GM18858 (cell line): ENCODE measurements around the gene HYCC2.
"Not testable (repeated sequence)": the region's sequence is repeated elsewhere in the genome, so short reads cannot be mapped to it uniquely, and the experiment has no call there.

Experiments used
- ATAC-seq: cut with Tn5 transposase; IDR thresholded peaks from one replicate; pipeline ENCODE4 v1.9.1; 2021; ENCODE audit not compliant: unreplicated experiment

The HYCC2 gene

DNA sequence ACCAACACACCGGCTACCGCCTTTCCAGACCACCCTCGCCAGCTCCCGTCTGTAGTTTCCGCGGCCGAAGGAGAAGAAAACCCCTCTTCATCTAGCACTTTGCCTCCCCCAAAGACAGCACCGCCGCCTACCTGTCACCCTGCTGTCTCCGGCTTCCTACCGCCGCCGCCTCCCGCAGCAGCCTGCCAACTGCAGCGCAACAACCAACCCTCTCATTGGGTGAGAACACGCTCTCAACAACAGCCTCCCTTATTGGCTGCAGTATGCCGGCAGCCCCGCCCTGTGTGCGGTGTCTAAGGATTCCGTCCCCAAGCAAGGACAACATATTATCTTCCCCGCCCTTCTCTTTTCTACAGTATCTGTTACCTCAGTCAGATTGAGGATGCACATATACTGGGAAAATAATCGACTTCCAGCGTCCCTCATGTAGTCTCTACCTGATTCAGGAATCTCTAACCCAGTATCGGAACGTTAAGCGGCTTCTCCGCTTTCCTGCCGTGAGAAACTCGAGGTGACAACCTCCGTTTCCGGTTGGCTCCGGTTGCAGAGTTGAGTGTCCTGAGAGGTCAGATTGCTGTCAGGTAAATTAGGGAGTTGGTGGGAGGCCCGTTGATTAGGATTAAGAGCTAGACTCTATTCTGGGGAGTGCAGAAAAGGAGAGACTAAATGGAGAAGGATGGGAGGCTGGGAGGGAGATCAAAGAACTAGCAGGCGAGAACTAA, at the start of gene HYCC2, which contains the start of gene NDUFB3:
Gene HYCC2, minus strand, starts transcription at position 193 of the 722 bp plus-strand sequence. CDS start 47,662 bp downstream, outside the sequence.
Gene NDUFB3, plus strand, starts transcription at position 523 of the 722 bp plus-strand sequence. CDS start 6,882 bp downstream, outside the sequence.
- ATAC-seq = peak; percentile 94

GRCh38 chr2:201118961-201119854, 47.7 kb upstream of the HYCC2 start:
- ATAC-seq = no peak

DNA sequence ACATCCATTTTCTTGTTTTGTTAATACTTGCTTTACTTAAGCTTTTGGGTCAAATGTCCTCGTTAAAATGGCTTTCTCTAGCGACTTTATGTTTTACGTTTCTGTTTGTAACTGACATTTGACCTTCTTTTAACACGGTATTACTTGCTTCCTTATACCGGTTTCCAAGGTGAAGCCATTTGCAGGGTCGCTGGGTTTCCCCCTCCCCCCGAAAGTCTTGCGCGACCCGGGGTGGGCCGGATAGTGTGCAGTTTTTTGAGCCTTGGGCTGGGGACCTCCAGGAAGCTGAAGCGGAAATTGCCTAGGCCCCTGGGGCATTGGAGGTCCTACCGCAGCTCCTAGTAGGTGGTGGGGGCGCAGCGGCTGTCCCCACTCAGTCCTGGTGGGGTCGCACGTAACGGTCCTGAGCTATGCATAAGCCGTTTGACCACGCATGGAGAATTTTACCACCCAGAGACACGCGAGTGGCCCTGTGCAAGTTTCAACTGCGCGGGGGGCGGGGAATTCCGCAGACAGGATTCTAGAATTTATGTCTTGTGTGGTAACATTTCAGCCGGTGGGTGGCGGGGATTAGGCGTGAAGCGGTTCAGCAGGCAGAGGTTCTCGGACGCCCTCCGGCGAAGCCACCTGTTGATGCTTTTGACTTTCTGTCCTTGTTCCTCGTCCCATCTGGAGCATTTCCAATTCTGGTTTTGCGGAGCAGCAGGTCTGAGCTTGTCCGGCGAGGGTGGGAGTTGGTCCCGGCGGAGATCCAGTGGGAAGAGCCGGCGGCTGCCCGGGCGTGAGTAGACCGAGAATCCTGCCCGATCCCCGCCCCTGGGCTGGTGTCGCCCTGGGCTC, 46.9 kb upstream of the HYCC2 start:
- ATAC-seq = peak; percentile 31

DNA sequence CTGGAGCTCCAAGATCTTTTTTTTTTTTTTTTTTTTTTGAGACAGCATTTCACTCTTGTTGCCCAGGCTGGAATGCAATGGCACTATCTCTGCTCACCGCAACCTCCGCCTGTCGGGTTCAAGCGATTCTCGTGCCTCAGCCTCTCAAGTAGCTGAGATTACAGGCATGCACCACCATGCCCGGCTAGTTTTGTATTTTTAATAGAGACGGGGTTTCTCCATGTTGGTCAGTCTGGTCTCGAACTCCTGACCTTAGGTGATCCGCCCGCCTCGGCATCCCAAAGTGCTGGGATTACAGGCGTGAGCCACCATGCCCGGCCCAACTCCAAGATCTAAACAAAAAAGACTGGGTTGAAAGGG, 46.2 kb upstream of the HYCC2 start:
- not testable (repeated sequence) for ATAC-seq

- no peak for ATAC-seq
These were observed 45.7 kb upstream of the HYCC2 start for GRCh38 chr2:201116959-201117734.

DNA sequence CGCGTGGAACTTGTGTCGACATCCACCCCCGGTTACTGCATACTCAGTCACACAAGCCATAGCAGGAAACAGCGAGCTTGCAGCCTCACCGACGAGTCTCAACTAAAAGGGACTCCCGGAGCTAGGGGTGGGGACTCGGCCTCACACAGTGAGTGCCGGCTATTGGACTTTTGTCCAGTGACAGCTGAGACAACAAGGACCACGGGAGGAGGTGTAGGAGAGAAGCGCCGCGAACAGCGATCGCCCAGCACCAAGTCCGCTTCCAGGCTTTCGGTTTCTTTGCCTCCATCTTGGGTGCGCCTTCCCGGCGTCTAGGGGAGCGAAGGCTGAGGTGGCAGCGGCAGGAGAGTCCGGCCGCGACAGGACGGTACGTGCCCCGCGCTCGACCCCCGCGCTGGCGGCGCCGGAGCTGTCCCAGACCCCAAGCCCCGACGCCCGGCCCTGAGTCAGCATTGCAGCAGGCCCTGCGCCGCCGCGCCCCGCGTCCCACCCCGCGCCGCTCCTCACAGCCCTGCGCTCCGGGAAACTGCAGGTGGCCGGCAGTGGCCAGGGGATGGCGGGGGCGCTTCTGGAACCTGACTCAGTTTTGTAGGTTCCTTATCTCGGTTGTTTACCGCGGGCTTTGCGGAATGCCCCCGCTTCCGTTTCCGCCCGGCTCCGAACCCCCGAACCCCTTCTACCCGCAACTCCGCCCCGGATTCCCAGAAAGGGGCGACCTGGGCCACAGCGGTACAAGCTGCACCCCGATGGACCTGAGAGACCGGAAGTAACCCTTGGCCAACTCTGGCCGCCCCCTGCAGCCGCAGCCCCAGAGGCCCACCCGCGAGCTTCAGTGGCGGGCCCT, 44.9 kb upstream of the HYCC2 start, which contains the start of gene CFLAR:
Gene CFLAR, plus strand, starts transcription at position 50 of the 844 bp plus-strand sequence. CDS start 13,702 bp downstream, outside the sequence.
- peak; percentile 21 for ATAC-seq

DNA sequence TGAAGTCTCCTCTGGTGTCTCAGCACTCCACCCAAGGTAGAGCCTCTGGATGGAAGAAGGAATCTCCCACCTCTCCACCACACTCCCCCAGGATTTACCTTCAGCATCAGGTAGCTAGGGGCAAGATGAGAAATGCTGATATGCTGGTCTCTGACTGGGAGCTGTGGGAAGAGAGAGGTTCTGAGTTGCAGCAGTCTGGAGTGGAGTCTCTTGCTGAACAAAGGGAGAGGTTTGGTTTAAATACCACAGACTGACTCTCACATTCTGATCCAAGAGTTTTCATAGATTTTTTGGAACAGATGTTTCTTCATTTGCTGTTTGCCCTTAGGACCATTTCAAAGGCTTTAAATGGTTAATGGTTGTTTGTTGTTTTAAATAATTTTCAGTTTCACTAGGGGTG, 43.4 kb upstream of the HYCC2 start:
- ATAC-seq = no peak

GRCh38 chr2:201114350-201114749, 42.9 kb upstream of the HYCC2 start:
- no peak for ATAC-seq

GRCh38 chr2:201111096-201111495, 39.6 kb upstream of the HYCC2 start:
- no peak for ATAC-seq

DNA sequence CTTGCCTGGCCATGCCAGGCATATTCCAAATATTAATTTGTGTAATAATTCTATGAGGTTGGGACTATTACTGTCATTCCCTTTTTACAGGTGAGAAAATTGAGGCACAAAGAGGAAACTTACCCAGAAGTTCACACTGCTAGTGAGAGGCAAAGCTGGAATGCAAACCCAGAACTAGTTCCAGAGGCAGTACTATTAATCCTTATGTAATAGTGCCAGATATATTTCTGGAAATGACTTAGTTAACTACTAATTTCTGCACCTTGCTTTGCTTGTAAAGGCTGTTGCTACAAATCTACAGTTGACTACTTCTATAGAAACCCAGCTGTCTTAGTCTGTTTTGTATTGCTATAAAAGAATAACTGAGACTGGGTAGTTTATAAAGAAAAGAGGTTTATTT, 39.1 kb upstream of the HYCC2 start:
- ATAC-seq = no peak

GRCh38 chr2:201109186-201109585, 37.7 kb upstream of the HYCC2 start:
- ATAC-seq = no peak

DNA sequence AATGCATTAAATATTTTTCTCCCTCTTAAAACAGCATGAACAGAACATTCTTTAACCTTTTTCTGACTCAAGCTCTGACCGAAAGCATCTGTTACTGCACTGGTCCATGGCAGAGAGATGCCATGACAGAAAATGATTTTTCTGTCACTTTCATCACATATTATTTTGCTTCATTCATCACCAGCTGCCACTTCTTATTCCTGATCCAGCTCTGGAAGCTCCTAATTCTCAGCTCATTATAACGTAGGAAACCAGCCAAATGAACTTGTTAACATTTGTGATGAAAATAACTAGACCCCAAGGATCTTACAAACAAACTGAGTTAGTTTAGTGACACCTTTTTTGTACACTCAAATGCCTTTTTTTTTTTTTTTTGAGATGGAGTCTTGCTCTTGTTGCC, 36.9 kb upstream of the HYCC2 start:
- ATAC-seq = no peak

DNA sequence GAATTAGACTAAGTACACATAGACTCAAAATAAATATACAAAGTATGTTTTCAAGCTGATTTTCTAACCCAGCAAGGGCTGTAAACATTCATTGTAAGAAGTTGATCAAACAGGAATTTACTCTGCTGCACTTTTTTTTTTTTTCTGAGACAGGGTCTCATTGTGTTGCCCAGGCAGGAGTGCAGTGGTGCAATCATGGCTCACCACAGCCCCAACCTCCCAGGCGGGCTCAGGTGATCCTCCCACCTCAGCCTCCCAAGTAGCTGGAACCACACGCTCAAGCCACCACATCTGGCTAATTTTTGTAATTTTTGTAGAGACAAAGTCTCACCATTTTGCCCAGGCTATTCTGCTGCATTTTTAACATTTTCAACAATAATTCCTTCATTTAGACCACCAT, 36.2 kb upstream of the HYCC2 start:
- ATAC-seq = no peak

GRCh38 chr2:201105759-201106158, 34.3 kb upstream of the HYCC2 start:
- no peak for ATAC-seq

DNA sequence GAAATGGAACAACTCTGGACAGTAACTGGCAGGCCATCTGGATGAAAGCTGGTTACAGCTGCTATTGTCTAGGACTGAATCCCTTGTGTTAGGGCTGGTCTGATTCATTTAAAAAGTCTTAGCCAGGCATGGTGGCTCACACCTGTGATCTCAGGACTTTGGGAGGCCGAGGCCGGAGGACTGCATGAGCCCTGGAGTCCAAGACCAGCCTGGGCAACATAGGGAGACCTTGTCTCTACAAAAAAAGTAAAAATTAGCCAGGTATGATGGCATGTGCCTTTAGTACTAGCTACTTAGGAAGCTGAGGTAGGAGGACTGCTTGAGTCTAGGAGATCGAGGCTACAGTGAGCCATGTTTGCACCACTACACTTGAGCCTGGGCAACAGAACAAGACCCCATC, 29.0 kb upstream of the HYCC2 start:
- no peak for ATAC-seq

DNA sequence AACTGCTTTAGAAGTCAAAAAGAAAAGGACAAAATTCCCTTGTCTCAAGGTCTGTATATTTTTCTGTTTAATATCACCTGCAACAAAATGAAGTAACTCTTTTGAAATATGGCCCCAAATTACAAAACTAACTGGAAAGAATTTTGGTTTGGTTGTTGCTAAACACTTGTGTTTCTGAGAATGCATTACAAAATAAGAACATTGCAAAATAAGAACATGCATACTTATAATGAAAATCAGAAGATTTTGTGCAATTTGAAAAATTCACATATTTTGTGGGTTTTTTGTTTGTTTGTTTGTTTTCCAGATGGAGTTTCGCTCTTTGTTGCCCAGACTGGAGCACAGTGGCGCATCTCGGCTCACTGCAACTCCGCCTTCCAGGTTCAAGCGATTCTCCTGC, 22.1 kb upstream of the HYCC2 start:
- ATAC-seq = no peak

DNA sequence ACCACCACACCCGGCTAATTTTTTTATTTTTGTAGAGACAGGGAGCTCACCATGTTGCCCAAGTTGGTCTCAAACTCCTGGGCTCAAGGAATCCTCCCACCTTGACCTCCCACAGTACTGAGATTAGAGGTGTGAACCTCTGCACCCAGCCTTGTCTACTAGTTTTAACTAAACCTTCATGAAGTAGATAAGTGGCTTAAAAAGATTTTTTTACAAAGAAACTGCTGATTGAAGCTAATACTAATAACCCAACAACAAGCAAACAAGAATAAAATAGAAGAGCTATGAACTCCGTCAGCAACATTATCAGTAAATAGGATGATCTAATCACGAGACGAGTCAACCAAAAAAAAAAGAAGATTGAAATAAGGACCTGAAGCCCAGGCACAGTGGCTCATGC, 19.1 kb upstream of the HYCC2 start:
- ATAC-seq = no peak

DNA sequence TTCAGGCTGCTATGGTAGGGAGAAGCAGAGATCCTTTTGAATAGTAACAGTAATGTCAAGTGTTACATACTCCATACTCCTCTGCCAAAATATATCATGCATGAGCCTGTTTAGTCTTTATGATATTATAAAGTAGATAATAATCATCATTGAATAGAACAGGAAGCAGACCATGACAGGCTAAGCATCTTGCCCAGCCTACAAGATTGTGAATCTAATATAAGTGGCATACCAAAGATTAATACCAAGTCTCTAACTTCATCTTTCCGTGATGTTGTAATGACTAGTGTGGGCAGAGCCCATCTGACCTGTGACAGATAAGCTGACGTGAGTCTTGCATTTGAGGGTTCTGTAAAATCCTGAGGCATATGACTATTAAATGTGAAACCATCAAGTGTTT, 13.4 kb upstream of the HYCC2 start:
- no peak for ATAC-seq

- no peak for ATAC-seq
These were observed 3.5 kb upstream of the HYCC2 start for GRCh38 chr2:201074996-201075395.
